Head of caudate nucleus (tissue), 42 donors: ENCODE results near the gene PICALM.
"Not testable (repeated sequence)": the region's sequence is repeated elsewhere in the genome, so short reads cannot be mapped to it uniquely, and the experiment has no call there.

ENCODE experiments used
- DNase-seq, 42 donors: peaks; one replicate each; pipeline versions ENCODE4 v3.0.0 to v3.0.0-alpha.2; 2020 to 2021; ENCODE audit warnings: mixed read lengths in 7 of 42
- intact Hi-C: fragments of 100-400 bp; cut with DNase I; formaldehyde crosslinking; loops from one replicate; pipeline ENCODE4 v1.15.0; 2022

Gene PICALM

DNA sequence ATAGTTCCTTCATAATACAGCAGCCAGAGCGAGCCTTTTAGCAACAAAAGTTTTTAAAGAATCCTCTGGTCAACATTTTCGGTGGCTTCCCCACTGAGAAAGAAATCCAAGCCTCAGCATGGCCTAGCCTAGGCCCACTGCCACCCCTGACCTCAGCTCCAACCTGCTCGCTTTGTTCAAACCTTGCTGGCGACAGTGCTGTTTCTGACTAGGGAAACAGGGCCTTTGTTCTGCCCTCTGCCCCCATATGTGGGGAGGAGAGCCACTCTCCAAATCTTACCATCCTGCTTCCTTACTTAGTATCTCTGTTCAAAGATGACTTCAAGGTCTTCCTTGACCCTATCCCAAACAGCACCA is 117.9 kb downstream of the PICALM start:
- intact Hi-C loops, result no loop called here
- no peak for DNase-seq

DNA sequence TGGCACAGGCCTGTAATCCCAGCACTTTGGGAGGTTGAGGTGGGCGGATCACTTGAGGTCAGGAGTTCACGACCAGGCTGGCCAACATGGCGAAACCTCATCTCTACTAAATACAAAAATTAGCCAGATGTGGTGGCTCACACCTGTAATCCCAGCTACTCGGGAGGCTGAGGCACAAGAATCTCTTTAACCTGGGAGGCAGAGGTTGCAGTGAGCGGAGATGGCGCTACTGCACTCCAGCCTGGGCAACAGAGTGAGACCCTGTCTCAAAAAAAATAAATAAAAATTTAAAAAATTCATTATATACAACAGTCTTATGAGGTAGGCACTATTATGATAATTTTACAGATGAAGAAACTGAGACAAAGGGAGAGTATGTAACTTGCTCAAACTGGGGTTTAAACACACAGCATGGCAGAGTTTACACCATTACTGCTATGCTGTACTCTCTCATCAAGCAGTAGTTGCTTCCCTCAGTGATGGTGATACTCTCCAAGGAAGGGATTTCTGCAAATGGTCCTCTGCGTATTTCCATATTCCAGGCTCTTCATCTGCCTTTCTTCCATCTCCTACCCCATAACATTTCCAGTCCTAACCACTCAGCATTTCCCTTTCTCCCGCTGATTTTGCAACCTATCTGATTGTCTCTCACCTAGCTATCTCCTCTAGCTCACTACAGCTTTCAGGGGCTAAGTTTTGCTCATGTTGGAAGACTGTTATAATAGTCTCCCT is 118.4 kb downstream of the PICALM start:
- intact Hi-C loops, result no loop called here
- DNase-seq, result no peak

DNA sequence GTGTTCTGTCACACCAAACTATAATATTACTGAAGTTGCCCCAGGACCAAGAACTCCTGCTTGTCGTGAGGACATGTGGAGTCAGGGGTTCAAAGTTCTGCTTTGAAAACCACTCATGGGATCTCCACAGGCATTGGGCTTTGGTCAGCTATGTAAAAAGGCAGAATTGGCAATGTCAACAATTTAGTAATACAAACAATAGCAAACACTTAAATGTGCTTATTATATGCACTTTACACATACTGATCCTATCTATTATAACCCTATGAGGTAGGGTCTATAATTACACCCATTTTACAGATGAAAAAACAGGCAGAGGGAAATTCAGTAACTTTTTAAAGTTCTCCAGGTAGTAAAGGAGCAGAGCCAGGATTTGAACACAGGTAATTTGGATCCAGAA is 119.1 kb downstream of the PICALM start:
- intact Hi-C loops, result loop anchor here (10.0 kb wide), 3 partner anchors 95 to 345 kb away; partner anchors contain the start of gene CCDC83
- no peak for DNase-seq

DNA sequence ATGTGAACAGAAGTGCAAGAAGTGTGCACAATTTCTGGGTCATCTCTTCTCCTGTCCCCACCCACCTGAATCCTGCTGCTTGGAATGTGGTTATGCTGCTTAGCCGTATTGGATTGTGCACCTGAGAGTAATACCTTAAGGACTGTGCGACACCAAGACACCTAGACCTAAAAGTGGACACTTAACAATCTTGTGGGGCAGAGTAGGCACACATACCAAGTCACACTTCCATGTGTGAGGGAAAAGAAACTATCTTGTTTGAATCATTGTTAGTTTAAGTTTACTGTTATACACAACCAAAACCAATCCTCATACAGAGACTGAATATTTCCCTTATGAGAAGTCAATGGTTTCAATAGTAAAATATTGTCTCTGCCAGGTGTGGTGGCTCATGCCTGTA is 120.0 kb downstream of the PICALM start:
- intact Hi-C loops, result loop anchor here (10.0 kb wide), 3 partner anchors 94 to 346 kb away; partner anchors contain the start of gene CCDC83
- no peak for DNase-seq

DNA sequence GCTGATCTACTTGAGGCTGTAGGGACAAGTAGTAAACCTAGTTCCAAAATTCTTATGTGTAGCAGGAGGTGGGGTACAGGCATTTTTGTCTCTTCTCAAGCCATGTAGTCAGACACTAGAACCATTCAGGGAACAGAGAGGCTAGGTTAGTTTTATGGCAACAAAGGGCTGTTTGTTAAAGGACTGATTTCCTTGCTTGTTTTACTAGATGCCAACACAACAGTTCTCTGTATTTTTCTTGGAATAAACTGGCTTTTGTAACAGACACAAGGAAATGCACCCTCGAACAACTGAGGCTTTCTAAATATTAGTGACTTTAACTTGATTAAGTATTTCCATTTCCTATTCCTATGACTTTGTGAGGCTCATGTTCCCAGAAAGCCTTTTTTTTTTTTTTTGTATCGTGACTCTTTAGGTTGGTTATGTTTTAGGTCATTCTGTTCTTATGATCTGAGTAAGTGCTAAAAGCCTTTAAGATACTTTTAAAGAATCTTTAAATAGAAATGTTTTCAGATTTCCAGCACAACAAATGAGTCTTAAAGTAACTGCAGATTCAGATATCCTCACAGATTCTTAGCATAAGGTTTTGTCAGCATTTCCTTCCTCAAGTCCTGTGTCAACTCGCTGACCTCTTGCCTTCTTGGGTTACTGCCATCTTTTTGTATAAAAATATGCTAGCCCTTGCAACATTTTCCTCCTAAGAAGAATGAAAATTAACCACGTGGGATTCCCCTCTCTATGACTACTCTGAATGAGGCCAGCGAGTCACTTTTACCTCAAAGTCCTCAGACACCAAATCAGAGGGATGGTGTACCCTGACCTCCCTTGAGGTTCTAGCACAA is 121.2 kb downstream of the PICALM start:
- peak in 6 of 42 donors; percentile 4 to 69 (median 37) for DNase-seq
- intact Hi-C loops, result loop anchor here (10.0 kb wide), 3 partner anchors 93 to 347 kb away; partner anchors contain the start of gene CCDC83

DNA sequence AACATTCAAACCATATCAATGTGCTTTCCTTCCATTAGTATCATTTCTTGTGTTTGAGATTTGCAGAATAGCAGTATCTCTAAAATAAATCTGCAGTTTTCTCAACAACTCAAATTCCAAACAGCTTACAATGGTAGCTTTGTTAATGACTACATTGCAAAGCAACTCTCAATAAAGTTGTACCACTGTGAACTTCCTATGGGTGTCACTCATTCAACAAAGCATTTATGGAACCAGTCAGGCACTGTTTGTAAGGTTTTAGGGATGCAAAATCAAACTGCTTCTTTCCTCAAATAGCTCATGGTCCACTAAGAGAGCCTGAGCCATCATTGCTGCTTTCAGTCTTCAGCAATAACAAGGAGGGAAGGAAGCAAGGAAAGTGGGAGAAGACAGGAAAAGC is 122.7 kb downstream of the PICALM start:
- intact Hi-C loops, result loop anchor here (10.0 kb wide), 3 partner anchors 91 to 349 kb away; partner anchors contain the start of gene CCDC83
- DNase-seq, result peak in 1 of 42 donors; percentile 56

DNA sequence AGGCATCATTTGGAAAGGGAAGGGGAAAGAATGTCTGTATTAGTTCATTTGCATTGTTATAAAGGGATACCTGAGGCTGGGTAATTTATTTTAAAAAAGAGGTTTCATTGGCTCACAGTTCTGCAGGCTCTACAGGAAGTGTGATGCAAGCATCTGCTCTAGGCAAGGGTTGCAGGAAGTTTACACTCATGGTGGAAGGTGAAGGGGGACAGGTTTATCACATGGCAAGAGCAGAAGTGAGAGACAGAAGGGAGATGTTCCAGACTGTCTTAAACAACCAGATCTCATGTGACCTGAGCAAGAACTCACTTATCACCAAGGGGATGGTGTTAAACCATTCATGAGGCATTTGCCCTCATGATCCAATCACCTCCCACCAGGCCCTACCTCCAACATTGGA is 123.1 kb downstream of the PICALM start:
- intact Hi-C loops, result loop anchor here (10.0 kb wide), 3 partner anchors 91 to 349 kb away; partner anchors contain the start of gene CCDC83
- DNase-seq, result no peak

DNA sequence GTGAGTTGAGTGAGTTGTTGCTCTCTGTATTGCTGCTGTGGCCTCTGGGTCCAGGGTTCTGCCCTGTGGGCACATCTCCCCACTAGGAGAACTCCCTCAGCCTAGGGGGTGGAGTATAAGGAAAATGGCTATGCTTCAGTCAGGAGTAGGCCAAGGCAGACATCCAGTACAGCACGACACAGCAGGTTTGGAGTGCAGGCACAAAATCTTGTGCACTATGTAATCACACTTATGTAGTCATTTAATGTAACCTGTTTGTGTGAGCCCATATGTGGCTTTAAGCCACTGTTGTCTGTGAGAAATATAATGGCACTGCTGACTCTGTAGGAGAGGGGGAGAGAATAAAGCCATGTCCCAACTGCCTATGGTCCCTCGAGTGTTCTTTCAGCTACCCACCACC is 123.6 kb downstream of the PICALM start:
- intact Hi-C loops, result loop anchor here (10.0 kb wide), 3 partner anchors 90 to 350 kb away; partner anchors contain the start of gene CCDC83

DNA sequence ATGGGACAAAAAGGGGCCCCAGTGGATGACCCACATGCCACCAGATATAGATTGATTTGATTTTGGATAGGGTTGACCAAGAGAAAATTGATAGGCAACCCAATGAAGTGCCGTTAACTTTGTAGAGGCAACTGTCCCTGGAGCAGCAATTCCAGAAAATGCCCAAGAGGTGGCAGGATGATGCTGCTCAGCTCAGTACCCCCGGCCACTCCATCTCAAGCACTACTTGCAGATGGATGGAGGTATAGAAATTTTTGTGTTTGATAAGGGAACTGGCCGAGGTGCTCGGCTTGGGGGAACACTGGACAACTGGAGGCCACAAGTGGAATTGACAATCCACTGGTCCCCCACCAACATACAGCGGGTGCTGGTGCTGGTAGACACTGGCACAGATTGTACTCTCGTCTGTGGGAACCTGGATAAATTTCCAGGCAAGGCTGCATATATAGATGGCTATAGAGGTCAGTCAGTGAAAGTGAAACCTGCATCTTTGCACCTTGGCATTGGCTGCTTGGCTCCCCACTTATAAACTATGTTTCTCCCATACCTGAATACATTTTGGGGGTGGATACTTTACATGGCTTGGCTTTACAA is 127.4 kb downstream of the PICALM start:
- intact Hi-C loops, result loop anchor here (5.0 to 10.0 kb wide), 5 partner anchors 87 to 353 kb away; partner anchors contain the start of gene CCDC83
- peak; percentile 34 to 89 (median 72) for DNase-seq

More for the DNA sequence above, 123.6 kb downstream of the PICALM start:
- DNase-seq, result no peak

DNA sequence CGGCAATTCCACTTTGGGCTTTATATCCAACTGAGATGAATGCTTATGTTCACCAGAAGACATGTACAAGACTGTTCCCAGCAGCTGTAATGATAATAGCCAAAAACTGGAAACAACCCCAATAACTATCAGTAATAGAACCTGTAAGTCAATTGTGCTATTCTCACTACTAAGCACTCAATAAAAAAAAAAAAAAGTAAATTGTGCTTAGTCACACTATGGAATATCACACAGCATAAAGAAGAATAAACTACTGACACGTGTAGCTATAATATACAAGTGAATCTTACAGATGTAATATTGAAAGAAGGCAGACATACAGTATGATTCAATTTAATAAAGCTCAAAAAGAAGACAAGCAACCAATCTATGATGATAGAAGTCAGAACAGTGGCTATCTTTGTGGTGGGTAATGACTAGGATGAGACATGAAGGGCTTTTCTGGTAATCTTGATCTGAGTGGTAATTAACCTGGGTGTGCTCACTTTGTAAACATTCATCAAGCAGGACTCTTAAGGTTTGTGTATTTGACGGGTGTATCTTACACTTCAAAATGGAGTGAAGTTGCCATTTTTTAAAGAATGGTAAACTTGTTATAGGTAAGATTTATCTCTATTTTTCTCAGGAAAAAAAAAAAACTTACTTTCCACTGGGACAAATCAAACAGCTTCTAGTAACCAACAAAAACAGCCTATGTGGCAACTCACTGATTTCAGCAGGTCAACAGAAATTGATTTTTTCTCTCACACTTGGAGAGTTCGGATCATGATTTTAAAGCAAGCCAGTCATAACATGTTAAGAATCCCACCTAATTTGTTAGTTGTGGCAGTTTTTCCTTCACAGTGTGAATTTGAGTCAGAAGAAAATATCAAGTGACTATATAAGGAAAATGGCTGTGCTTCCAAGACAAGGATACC is 129.5 kb downstream of the PICALM start:
- DNase-seq, result no peak
- intact Hi-C loops, result loop anchor here (5.0 to 10.0 kb wide), 5 partner anchors 85 to 355 kb away; partner anchors contain the start of gene CCDC83

DNA sequence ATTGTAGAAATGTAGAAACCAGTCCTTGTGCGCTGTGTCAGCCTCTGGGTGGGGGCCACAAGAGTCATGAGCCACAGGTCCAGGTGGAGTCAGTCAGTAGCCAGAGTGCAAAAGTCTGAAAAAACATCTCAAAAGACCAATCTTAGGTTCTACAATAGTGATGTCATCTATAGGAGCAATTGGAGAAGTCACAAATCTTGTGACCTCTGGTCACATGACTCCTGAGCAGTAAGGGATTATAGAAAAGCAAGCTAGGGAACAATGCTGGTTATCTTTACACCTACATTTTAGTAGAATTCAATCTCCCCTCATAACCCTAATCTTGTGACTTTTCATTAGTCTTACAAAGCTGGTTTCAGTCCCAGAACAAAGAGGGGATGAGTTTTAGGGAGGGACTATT is 131.0 kb downstream of the PICALM start:
- intact Hi-C loops, result no loop called here
- DNase-seq, result no peak

DNA sequence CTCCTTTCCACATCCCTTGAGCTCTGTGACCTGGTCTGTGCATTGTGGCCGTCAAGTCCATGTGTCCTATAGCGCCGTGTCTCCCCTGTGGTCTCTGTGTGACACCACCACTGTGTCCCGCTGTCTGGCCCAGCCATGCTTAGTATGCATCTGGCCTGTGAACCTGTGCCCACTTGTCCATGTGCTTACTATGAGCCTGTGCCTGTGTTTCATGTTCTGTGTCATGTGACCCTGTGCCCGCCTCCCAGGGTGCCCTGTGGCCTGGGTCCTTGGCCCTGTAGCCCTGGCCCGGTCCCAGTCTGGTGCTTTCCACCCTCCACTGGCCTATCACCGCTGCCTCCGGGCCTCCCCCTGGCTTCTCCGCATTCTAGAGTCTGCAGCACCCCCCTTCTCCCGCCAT is 133.1 kb downstream of the PICALM start:
- intact Hi-C loops, result no loop called here
- no peak for DNase-seq

DNA sequence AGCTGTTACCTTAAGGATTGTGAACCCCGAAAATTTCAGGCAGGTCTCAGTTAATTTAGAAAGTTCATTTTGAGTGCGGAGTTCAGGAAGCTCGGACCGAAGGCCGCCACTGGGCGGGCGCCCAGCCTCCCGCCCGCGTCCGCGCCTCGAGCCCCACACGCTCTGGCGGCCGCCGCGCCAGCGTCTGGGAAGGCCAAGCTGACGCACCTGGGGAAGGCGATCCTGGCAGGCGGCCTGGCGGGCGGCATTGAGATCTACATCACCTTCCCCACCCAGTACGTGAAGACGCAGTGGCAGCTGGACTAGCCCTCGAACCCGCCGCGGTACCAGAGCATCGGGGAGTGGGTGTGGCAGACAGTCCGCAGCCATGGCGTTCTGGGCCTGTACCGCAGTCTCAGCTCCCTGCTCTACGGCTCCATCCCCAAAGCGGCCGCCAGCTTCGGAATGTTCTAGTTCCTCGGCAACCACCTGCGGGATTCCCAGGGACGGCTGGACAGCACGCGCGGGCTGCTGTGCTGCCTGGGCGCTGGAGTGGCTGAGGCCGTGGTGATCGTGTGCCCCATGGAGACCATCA is 134.2 kb downstream of the PICALM start:
- intact Hi-C loops, result no loop called here

DNA sequence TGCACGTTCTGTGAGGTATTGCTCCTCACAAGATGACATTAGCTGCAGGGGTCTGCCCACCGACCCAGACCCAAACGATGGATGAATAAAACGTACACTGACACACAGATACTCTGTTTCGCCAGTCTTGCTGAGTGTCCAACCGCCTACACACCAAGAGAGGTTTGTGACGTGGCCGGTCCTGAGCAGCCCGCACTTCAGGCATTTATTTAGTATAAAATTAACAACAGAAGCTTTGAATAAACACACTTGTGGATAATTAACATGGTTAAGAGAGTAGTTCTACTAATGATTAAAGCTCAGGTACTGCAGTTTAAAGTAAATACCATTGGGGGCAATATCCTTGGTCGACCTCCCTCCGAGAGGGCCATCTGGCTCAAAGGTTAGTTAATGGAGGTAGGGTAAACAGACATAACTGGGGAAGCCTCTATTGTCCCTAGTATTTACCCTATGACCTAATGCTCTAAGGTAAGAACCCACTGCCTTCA is 138.0 kb downstream of the PICALM start:
- DNase-seq, result no peak
- intact Hi-C loops, result no loop called here

More for the DNA sequence above, 134.2 kb downstream of the PICALM start:
- DNase-seq, result no peak

DNA sequence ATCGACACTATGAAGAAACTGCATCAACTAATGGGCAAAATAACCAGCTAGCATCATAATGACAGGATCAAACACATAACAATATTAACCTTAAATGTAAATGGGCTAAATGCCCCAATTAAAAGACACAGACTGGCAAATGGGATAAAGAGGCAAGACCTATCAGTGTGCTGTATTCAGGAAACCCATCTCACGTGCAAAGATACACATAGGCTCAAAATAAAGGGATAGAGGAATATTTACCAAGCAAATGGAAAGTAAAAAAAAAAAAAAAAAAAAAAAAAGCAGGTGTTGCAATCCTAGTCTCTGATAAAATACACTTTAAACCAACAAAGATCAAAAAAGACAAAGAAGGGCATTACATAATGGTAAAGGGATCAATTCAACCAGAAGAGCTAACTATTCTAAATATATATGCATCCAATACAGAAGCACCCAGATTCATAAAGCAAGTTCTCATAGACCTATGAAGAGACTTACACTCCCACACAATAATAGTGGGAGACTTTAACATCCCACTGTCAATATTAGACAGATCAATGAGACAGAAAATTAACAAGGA is 142.2 kb downstream of the PICALM start:
- DNase-seq, intact Hi-C loops: not testable (repeated sequence)

DNA sequence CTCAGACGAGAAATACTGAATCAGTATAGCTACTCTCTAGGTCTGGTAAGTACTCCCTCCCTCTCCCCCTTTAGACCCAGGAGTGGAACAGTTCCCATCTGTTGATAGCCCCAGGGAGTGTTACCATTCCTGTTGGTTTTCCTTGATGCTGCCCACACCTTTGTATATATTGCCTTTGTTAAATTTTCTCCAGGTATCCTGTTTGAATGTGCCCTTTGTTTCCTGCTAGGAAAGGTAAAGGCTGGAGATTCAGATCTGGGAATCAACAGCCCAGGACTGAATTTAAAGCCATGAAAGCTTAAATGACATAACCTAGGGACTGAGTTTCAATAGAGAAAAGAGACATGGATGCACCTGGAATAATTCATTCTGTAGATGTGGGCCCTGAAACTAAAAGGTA is 145.4 kb downstream of the PICALM start:
- no peak for DNase-seq
- intact Hi-C loops, result no loop called here

DNA sequence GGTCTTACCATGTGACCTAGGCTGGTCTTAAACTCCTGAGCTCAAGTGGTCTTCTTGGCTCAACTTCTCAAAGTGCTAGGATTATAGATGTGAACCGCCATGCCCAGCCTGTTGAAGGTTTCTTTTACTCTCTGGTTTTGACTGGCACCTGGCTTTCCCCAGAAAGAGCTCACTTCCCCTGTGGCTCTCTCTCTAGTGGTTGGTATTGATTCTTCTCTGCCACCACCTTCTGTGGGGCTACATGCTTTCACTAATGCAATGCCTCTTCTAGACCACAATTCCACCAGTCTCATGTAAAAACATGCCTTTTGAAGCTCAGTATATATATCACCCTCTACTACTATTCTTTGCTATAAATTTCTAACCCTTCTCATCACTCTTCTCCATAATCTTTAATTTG is 146.5 kb downstream of the PICALM start:
- intact Hi-C loops, result no loop called here
- DNase-seq, result no peak
